Measurements from ENCODE around the gene PRKCE.

- TF ChIP-seq CTCF (IDR thresholded peaks at IDR 0.05; ENCODE audit: control extremely low read depth in 1 of 3, insufficient read depth in 1 of 3, low read depth in 1 of 3, low read length in 3 of 3), result no peak
- no peak for TF ChIP-seq CBX8 (IDR thresholded peaks at IDR 0.05; ENCODE audit: borderline replicate concordance, low read depth, low read length)
- TF ChIP-seq JUN (IDR thresholded peaks at IDR 0.05; ENCODE audit: low read depth, low read length), result no peak
- TF ChIP-seq CHD2 (IDR thresholded peaks at IDR 0.05; ENCODE audit: low read length), result no peak
- TF ChIP-seq EP300 (IDR thresholded peaks at IDR 0.05; ENCODE audit: borderline replicate concordance in 1 of 2, low read depth in 2 of 2, low read length in 2 of 2), result no peak
- TF ChIP-seq EZH2 (IDR thresholded peaks at IDR 0.05; ENCODE audit: low read depth, low read length, severe bottlenecking), result no peak
- TF ChIP-seq SIN3A (conservative IDR thresholded peaks at IDR 0.05 in 1 of 2, IDR thresholded peaks at IDR 0.05 in 1 of 2; ENCODE audit: low read depth in 1 of 2, low read length in 2 of 2), result no peak
- no peak for TF ChIP-seq POU5F1 (IDR thresholded peaks at IDR 0.05; ENCODE audit: low read depth, low read length)
- TF ChIP-seq POLR2A (IDR thresholded peaks at IDR 0.05; ENCODE audit: control extremely low read depth in 1 of 2, low read depth in 2 of 2, low read length in 2 of 2), result no peak
Observed at GRCh38 chr2:45965871-45966498, 314.5 kb downstream of the PRKCE start.
